ENCODE measurements around the gene STX19.

Gene STX19

DNA sequence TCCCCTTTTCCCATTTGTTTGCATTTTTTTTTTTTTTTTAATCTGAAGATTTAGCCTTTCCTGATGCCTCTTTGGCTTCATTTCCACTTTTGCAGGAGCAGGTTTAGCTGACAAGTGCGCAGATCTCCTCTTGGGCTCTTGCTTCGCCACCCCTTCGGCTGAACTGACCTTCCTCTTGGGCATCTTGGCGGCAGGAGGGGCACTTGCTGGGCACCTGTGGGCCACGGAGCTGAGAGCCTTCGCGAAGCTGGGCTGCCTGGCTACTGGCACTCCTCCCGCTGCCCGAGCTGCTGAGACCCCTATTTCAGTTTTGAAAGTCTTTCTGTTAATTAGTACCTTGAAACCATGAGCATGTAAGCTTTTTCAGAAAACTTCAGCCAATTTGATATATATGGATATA, 39.6 kb downstream of the STX19 start:
- Histone ChIP-seq H3K36me3 (replicated peaks in 1 of 2; ENCODE audit: control insufficient read depth in 2 of 2, insufficient read depth in 2 of 2, low read length in 2 of 2) (peaks cover 0 to 2% of the 10 kb centered on the region in 2 donors), H2BK12ac (ENCODE audit: low read length) (no peak overlapping the region), H3K27me3 (ENCODE audit: control insufficient read depth in 3 of 3, insufficient read depth in 3 of 3, low read depth in 1 of 3, low read length in 3 of 3) (no peaks in the 10 kb centered on the region), H3K4me1 (ENCODE audit: control insufficient read depth in 2 of 2, insufficient read depth in 1 of 2, low read depth in 1 of 2, low read length in 2 of 2) (no peaks in the 10 kb centered on the region), H4K8ac (ENCODE audit: low read depth, low read length) (no peak overlapping the region), H2BK120ac (ENCODE audit: low read depth, low read length) (no peak overlapping the region), H3K23ac (ENCODE audit: low read depth, low read length, poor library complexity) (no peak overlapping the region), H2BK15ac (ENCODE audit: low read length) (no peak overlapping the region), H3K18ac (ENCODE audit: low read length) (no peak overlapping the region), H3K79me1 (ENCODE audit: low read depth, low read length) (peaks cover 2% of the 10 kb centered on the region), H3K14ac (ENCODE audit: low read length) (no peak overlapping the region), H2AFZ (ENCODE audit: low read length) (no peak overlapping the region), H2AK5ac (ENCODE audit: low read depth, low read length) (no peak overlapping the region), H3K4me2 (ENCODE audit: insufficient read depth, low read length, poor library complexity, severe bottlenecking) (no peak overlapping the region), H4K91ac (ENCODE audit: low read depth, low read length, poor library complexity) (no peak overlapping the region), H2BK5ac (ENCODE audit: low read length) (no peak overlapping the region), H3K9ac (ENCODE audit: low read depth, low read length, poor library complexity) (no peak overlapping the region), H3K4ac (ENCODE audit: low read length) (no peak overlapping the region), H3K4me3 (ENCODE audit: low read length in 2 of 2) (no peak overlapping the region), H3K27ac (replicated peaks; ENCODE audit: low read length) (no peak overlapping the region), H3K9me3 (replicated peaks in 1 of 2; ENCODE audit: control insufficient read depth in 2 of 2, insufficient read depth in 1 of 2, low read depth in 1 of 2, low read length in 2 of 2) (no peaks in the 10 kb centered on the region)
- no CpG with 5 or more reads among the region's 9 CpGs for WGBS, 2 donors (ENCODE audit: extremely low coverage in 2 of 2, insufficient read length in 2 of 2, insufficient replicate concordance in 1 of 2)
- no peak for DNase-seq (ENCODE audit: low spot score)

DNA sequence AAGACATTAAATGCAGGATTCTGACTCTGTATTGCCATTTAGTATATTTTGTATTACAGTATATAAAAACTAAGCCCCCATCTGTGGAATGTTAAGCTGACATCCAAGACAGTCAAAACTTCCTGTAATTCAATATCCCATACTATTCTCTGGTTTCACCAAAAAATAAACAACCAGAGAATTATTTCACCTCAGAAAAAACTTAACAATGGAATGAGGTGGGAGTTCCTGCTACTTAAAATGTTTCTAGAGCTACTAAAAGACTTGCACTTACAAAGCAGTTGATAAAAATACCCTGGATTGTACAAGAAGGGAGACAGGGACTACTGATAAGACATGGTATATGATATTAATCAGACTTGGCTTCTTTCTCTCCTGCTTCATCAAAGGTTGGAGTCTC, 40.1 kb downstream of the STX19 start:
- no peak overlapping the region for H3K14ac ChIP-seq (ENCODE audit: low read length)
- H3K23ac ChIP-seq (ENCODE audit: low read depth, low read length, poor library complexity): no peak overlapping the region
- H4K91ac ChIP-seq (ENCODE audit: low read depth, low read length, poor library complexity): no peak overlapping the region
- H2BK12ac ChIP-seq (ENCODE audit: low read length): no peak overlapping the region
- H3K79me1 ChIP-seq (ENCODE audit: low read depth, low read length): peaks cover under 1% of the 10 kb centered on the region
- no peak overlapping the region for H2BK5ac ChIP-seq (ENCODE audit: low read length)
- no peak overlapping the region for H3K9ac ChIP-seq (ENCODE audit: low read depth, low read length, poor library complexity)
- no peaks in the 10 kb centered on the region for H3K27me3 ChIP-seq (ENCODE audit: control insufficient read depth in 3 of 3, insufficient read depth in 3 of 3, low read depth in 1 of 3, low read length in 3 of 3)
- DNase-seq (ENCODE audit: low spot score): no peak
- H3K4me3 ChIP-seq (ENCODE audit: low read length in 2 of 2): no peak overlapping the region
- no peak overlapping the region for H4K8ac ChIP-seq (ENCODE audit: low read depth, low read length)
- no peak overlapping the region for H3K4ac ChIP-seq (ENCODE audit: low read length)
- H2BK120ac ChIP-seq (ENCODE audit: low read depth, low read length): no peak overlapping the region
- no peaks in the 10 kb centered on the region for H3K9me3 ChIP-seq (replicated peaks in 1 of 2; ENCODE audit: control insufficient read depth in 2 of 2, insufficient read depth in 1 of 2, low read depth in 1 of 2, low read length in 2 of 2)
- no peak overlapping the region for H3K27ac ChIP-seq (replicated peaks; ENCODE audit: low read length)
- no peaks in the 10 kb centered on the region for H3K4me1 ChIP-seq (ENCODE audit: control insufficient read depth in 2 of 2, insufficient read depth in 1 of 2, low read depth in 1 of 2, low read length in 2 of 2)
- H3K36me3 ChIP-seq (replicated peaks in 1 of 2; ENCODE audit: control insufficient read depth in 2 of 2, insufficient read depth in 2 of 2, low read length in 2 of 2): peaks cover 0 to under 1% of the 10 kb centered on the region in 2 donors
- no peak overlapping the region for H3K4me2 ChIP-seq (ENCODE audit: insufficient read depth, low read length, poor library complexity, severe bottlenecking)
- no peak overlapping the region for H3K18ac ChIP-seq (ENCODE audit: low read length)
- no peak overlapping the region for H2AFZ ChIP-seq (ENCODE audit: low read length)
- H2AK5ac ChIP-seq (ENCODE audit: low read depth, low read length): no peak overlapping the region
- H2BK15ac ChIP-seq (ENCODE audit: low read length): no peak overlapping the region

DNA sequence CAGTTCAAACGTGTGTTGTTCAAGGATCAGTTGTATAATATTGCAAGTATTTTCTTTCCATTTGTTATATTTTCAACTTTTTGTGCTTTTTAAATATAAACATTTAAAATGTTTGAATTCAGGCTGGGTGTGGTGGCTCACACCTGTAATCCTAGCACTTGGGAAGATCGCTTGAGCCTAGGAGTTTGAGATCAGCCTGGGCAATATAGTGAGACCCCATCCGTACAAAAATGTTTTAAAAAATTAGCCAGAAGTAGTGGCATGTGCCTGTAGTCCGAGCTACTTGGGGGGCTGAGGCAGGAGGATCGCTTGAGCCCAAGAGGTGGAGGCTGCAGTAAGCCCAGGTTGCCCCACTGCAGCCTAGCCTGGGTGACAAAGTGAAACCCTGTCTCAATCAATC, 43.8 kb downstream of the STX19 start:
- H3K4ac ChIP-seq (ENCODE audit: low read length): no peak overlapping the region
- H3K4me1 ChIP-seq (ENCODE audit: control insufficient read depth in 2 of 2, insufficient read depth in 1 of 2, low read depth in 1 of 2, low read length in 2 of 2): no peaks in the 10 kb centered on the region
- H2BK15ac ChIP-seq (ENCODE audit: low read length): no peak overlapping the region
- H3K14ac ChIP-seq (ENCODE audit: low read length): no peak overlapping the region
- WGBS, 2 donors (ENCODE audit: extremely low coverage in 2 of 2, insufficient read length in 2 of 2, insufficient replicate concordance in 1 of 2): no CpG with 5 or more reads among the region's 5 CpGs
- H4K91ac ChIP-seq (ENCODE audit: low read depth, low read length, poor library complexity): no peak overlapping the region
- no peak overlapping the region for H3K4me2 ChIP-seq (ENCODE audit: insufficient read depth, low read length, poor library complexity, severe bottlenecking)
- DNase-seq (ENCODE audit: low spot score): no peak
- H2AFZ ChIP-seq (ENCODE audit: low read length): no peak overlapping the region
- no peak overlapping the region for H2BK12ac ChIP-seq (ENCODE audit: low read length)
- H2AK5ac ChIP-seq (ENCODE audit: low read depth, low read length): no peak overlapping the region
- no peak overlapping the region for H3K23ac ChIP-seq (ENCODE audit: low read depth, low read length, poor library complexity)
- no peaks in the 10 kb centered on the region for H3K9me3 ChIP-seq (replicated peaks in 1 of 2; ENCODE audit: control insufficient read depth in 2 of 2, insufficient read depth in 1 of 2, low read depth in 1 of 2, low read length in 2 of 2)
- H4K8ac ChIP-seq (ENCODE audit: low read depth, low read length): no peak overlapping the region
- H3K36me3 ChIP-seq (replicated peaks in 1 of 2; ENCODE audit: control insufficient read depth in 2 of 2, insufficient read depth in 2 of 2, low read length in 2 of 2): no peaks in the 10 kb centered on the region
- H2BK5ac ChIP-seq (ENCODE audit: low read length): no peak overlapping the region
- H3K27me3 ChIP-seq (ENCODE audit: control insufficient read depth in 3 of 3, insufficient read depth in 3 of 3, low read depth in 1 of 3, low read length in 3 of 3): no peaks in the 10 kb centered on the region
- no peak overlapping the region for H3K4me3 ChIP-seq (ENCODE audit: low read length in 2 of 2)
- H2BK120ac ChIP-seq (ENCODE audit: low read depth, low read length): no peak overlapping the region
- H3K9ac ChIP-seq (ENCODE audit: low read depth, low read length, poor library complexity): no peak overlapping the region
- H3K27ac ChIP-seq (replicated peaks; ENCODE audit: low read length): no peak overlapping the region
- no peak overlapping the region for H3K18ac ChIP-seq (ENCODE audit: low read length)
- peaks cover 2% of the 10 kb centered on the region for H3K79me1 ChIP-seq (ENCODE audit: low read depth, low read length)

DNA sequence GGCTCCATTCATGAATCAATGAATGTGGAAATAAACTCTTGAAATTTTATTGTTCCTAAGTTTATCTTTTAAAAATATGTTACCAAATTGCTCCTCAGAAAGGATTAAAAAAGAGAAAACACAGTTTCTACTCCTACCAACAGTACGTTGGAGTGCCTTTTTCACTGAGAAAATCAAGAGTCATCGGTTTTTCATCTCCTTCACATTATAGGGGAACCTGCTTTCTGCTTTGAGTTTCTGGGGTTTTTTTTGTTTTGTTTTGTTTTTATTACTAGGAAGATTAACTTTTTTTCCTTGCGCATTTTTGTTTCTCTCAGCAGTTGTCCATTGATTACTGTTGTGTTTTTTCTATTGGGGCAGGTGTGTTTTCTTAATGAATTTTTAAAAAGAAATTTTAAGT, 45.0 kb downstream of the STX19 start:
- Histone ChIP-seq H3K79me1 (ENCODE audit: low read depth, low read length) (peaks cover 2% of the 10 kb centered on the region), H3K9me3 (replicated peaks in 1 of 2; ENCODE audit: control insufficient read depth in 2 of 2, insufficient read depth in 1 of 2, low read depth in 1 of 2, low read length in 2 of 2) (no peaks in the 10 kb centered on the region), H4K91ac (ENCODE audit: low read depth, low read length, poor library complexity) (no peak overlapping the region), H3K4ac (ENCODE audit: low read length) (no peak overlapping the region), H2BK15ac (ENCODE audit: low read length) (no peak overlapping the region), H3K27me3 (ENCODE audit: control insufficient read depth in 3 of 3, insufficient read depth in 3 of 3, low read depth in 1 of 3, low read length in 3 of 3) (no peaks in the 10 kb centered on the region), H4K8ac (ENCODE audit: low read depth, low read length) (no peak overlapping the region), H3K27ac (replicated peaks; ENCODE audit: low read length) (no peak overlapping the region), H3K36me3 (replicated peaks in 1 of 2; ENCODE audit: control insufficient read depth in 2 of 2, insufficient read depth in 2 of 2, low read length in 2 of 2) (no peaks in the 10 kb centered on the region), H2BK120ac (ENCODE audit: low read depth, low read length) (no peak overlapping the region), H3K4me3 (ENCODE audit: low read length in 2 of 2) (no peak overlapping the region), H3K4me2 (ENCODE audit: insufficient read depth, low read length, poor library complexity, severe bottlenecking) (no peak overlapping the region), H2AFZ (ENCODE audit: low read length) (no peak overlapping the region), H2BK5ac (ENCODE audit: low read length) (no peak overlapping the region), H3K18ac (ENCODE audit: low read length) (no peak overlapping the region), H3K4me1 (ENCODE audit: control insufficient read depth in 2 of 2, insufficient read depth in 1 of 2, low read depth in 1 of 2, low read length in 2 of 2) (no peaks in the 10 kb centered on the region), H3K9ac (ENCODE audit: low read depth, low read length, poor library complexity) (no peak overlapping the region), H3K14ac (ENCODE audit: low read length) (no peak overlapping the region), H3K23ac (ENCODE audit: low read depth, low read length, poor library complexity) (no peak overlapping the region), H2BK12ac (ENCODE audit: low read length) (no peak overlapping the region), H2AK5ac (ENCODE audit: low read depth, low read length) (no peak overlapping the region)
- no CpG with 5 or more reads among the region's 3 CpGs for WGBS, 2 donors (ENCODE audit: extremely low coverage in 2 of 2, insufficient read length in 2 of 2, insufficient replicate concordance in 1 of 2)
- DNase-seq (ENCODE audit: low spot score): no peak

Measured in neuronal stem cell (in vitro differentiated cells).